IPS DF 19.7 (cell line): Measurements from ENCODE around the gene CEP192.

Experiments
- DNase-seq: peaks from one replicate; pipeline ENCODE4 v3.0.0-alpha.2; 2013; ENCODE audit warnings: low read depth, low spot score

CEP192 gene

GRCh38 chr18:13141209-13141608 lies 150.0 kb downstream of the CEP192 start:
- DNase-seq: no peak

- DNase-seq: no peak
These were observed 154.6 kb downstream of the CEP192 start for GRCh38 chr18:13145636-13146190.

- DNase-seq: no peak
These were observed 156.0 kb downstream of the CEP192 start for GRCh38 chr18:13147130-13147529.

- DNase-seq: no peak
These were observed 160.5 kb downstream of the CEP192 start for GRCh38 chr18:13151656-13152055.

GRCh38 chr18:13158428-13158827 lies 167.3 kb downstream of the CEP192 start:
- no peak for DNase-seq

- DNase-seq: peak; percentile 42
These were observed 168.4 kb downstream of the CEP192 start for GRCh38 chr18:13159579-13159978.

GRCh38 chr18:13161276-13161899 lies 170.2 kb downstream of the CEP192 start:
- no peak for DNase-seq

- no peak for DNase-seq
These were observed 172.2 kb downstream of the CEP192 start for GRCh38 chr18:13163167-13163927.

- no peak for DNase-seq
These were observed 173.2 kb downstream of the CEP192 start for GRCh38 chr18:13164406-13164805.

- DNase-seq: no peak
These were observed 174.7 kb downstream of the CEP192 start for GRCh38 chr18:13165636-13166423.

GRCh38 chr18:13173578-13174145 lies 182.5 kb downstream of the CEP192 start:
- DNase-seq: no peak
